Urinary bladder (tissue), 4 donors: ENCODE results near the gene MLXIPL. TPM values are rescaled to one million over a fixed set of nuclear protein-coding genes. Genes with fewer than 3 reads are reported as not detected.
"Not testable (repeated sequence)": the region's sequence is repeated elsewhere in the genome, so short reads cannot be mapped to it uniquely, and the experiment has no call there.

Experiments
- DNase-seq: peaks from one replicate; pipeline ENCODE4 v3.0.0-alpha.2; 2015; ENCODE audit errors: extremely low spot score
- H3K27ac ChIP-seq: one replicate; pipeline ENCODE4 v1.5.1; 2013; ENCODE audit warnings: low read depth, mild to moderate bottlenecking, moderate library complexity
- H3K36me3 ChIP-seq: one replicate; pipeline ENCODE4 v1.6.1; 2013; ENCODE audit warnings: mild to moderate bottlenecking, moderate library complexity; ENCODE audit not compliant: insufficient read depth
- H3K4me1 ChIP-seq: one replicate; pipeline ENCODE4 v1.6.1; 2013; ENCODE audit warnings: mild to moderate bottlenecking, moderate library complexity; ENCODE audit not compliant: insufficient read depth
- H3K4me3 ChIP-seq: one replicate; pipeline ENCODE4 v1.5.1; 2013; ENCODE audit warnings: low read depth, low read length
- WGBS: extraction: QIAGEN DNeasy Blood & Tissue Kit; methylation state at CpG from one replicate; pipeline ENCODE4 v1.1.7; 2013; 5-methylcytosine and 5-hydroxymethylcytosine counted together
- polyA plus RNA-seq: library from polyadenylated mRNA; stranded (reverse); fragments of 200-250 nt; gene quantifications from one replicate; pipeline ENCODE4 v1.2.3, GENCODE V29; 2013
- total RNA-seq: library from RNA; depleted of rRNA; stranded (reverse); fragments of >200 nt; gene quantifications from one replicate; pipeline ENCODE4 v1.2.3, GENCODE V29; 2014
- donor health status: healthy with polysubstance abuse.
- donor health status: healthy.

The MLXIPL gene
- total and polyA plus RNA-seq, 2 donors: 0.37 to 4.1 TPM

DNA sequence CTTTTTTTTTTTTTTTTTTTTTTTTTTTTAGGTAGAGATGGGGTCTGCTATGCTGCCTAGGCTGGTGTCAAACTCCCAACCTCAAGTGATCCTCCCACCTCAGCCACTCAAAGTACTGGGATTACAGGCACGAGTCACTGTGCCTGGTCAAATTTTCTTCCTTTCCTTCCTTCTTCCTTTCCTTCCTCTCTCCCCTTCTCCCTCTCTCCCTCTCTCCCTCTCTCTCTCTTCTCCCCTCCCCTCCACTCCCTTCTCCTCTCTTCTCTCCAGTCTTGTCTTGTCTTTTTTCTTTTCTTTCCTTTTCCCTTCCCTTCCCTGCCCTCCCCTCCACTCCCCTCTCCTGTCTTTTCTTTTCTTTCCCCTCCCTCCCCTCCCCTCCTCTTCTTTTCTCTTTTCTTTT, 7.2 kb upstream of the MLXIPL start:
- Histone ChIP-seq H3K4me1 (no peaks in the 10 kb centered on the region), H3K4me3 (no peak overlapping the region), H3K36me3 (no peaks in the 10 kb centered on the region), H3K27ac (no peak overlapping the region)
- no peak for DNase-seq
- 27% methylated on average over 1 of the region's 1 CpG for WGBS

DNA sequence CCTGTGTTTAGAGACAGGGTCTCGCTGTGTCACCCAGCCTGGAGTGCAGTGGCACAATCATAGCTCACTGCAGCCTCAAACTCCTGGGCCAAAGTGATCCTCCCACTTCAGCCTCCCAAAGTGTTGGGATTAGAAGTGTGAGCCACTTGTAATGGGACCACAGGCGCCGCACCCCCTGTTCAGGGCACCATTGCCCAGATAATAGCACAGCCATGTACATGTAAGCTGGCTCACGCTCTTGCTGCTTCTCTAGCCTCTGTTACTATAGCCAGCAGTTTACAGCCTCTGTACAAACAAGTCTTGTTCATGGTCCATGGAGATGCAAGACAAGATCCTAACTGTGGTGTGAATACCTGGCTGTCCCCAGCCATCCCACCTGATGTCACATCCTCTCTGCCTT, 4.2 kb upstream of the MLXIPL start:
- no peaks in the 10 kb centered on the region for H3K36me3 ChIP-seq
- no peak for DNase-seq
- no peak overlapping the region for H3K4me3 ChIP-seq
- 64% methylated on average over 4 of the region's 4 CpGs for WGBS
- H3K27ac ChIP-seq: no peak overlapping the region
- no peaks in the 10 kb centered on the region for H3K4me1 ChIP-seq

DNA sequence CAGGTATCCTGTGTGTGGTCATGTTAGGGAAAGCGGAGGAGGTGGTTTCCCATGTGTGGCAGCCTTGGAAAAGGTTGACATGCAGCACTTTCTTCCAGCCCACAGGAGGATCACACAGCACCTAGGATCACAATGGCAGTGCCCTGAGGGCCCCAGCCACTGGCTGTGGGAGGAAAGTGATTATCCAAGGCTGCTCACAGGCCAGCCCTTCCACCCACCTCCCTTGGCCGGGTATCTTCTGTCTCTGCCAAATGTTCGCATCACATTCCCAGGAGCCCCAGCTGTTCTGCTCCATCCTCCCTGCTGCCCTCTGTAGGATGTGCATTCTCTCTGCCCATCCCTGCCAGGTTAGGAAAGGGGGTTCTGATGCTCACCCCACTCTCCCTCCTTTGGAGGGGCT, 2.5 kb upstream of the MLXIPL start:
- H3K36me3 ChIP-seq: no peaks in the 10 kb centered on the region
- DNase-seq: no peak
- no peak overlapping the region for H3K27ac ChIP-seq
- H3K4me1 ChIP-seq: no peaks in the 10 kb centered on the region
- WGBS: 21% methylated on average over 3 of the region's 3 CpGs
- H3K4me3 ChIP-seq: no peak overlapping the region

DNA sequence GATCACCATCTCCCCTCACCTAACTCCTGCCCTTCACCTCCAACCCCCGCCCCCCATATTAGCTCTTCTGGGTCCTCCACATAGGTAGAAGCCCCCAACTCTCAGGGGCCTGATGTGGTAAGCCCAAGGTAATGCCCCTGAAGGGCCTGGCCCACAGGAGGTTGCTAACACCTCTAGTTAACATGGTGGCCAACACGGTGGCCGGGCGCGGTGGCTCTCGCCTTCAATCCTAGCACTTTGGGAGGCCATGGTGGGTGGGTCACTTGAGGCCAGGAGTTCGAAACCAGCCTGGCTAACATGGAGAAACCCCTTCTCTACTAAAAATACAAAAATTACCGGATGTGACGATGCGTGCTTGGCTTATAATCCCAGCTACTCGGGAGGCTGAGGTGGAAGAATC, 954 bp upstream of the MLXIPL start:
- 94% methylated on average over 11 of the region's 11 CpGs for WGBS
- no peak overlapping the region for H3K4me3 ChIP-seq
- no peaks in the 10 kb centered on the region for H3K36me3 ChIP-seq
- no peak for DNase-seq
- H3K27ac ChIP-seq: no peak overlapping the region
- H3K4me1 ChIP-seq: no peaks in the 10 kb centered on the region

DNA sequence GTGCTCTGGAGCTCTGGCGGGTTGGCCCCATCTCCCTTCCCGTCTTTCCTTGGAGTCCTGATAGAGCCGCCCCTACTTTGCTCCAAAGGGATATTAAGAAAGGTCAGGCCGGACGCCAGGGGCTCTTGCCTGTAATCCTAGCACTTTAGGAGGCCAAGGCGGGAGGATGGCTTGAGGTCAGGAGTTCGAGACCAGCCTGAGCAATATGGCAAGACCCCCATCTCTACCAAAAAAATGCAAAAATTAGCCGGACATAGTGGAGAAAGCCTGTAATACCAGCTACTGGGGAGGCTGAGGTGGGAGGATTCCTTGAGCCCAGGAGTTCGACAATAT, 313 bp upstream of the MLXIPL start:
- 41% methylated on average over 9 of the region's 9 CpGs for WGBS
- peak overlapping the region; percentile 39 for H3K4me3 ChIP-seq

DNA sequence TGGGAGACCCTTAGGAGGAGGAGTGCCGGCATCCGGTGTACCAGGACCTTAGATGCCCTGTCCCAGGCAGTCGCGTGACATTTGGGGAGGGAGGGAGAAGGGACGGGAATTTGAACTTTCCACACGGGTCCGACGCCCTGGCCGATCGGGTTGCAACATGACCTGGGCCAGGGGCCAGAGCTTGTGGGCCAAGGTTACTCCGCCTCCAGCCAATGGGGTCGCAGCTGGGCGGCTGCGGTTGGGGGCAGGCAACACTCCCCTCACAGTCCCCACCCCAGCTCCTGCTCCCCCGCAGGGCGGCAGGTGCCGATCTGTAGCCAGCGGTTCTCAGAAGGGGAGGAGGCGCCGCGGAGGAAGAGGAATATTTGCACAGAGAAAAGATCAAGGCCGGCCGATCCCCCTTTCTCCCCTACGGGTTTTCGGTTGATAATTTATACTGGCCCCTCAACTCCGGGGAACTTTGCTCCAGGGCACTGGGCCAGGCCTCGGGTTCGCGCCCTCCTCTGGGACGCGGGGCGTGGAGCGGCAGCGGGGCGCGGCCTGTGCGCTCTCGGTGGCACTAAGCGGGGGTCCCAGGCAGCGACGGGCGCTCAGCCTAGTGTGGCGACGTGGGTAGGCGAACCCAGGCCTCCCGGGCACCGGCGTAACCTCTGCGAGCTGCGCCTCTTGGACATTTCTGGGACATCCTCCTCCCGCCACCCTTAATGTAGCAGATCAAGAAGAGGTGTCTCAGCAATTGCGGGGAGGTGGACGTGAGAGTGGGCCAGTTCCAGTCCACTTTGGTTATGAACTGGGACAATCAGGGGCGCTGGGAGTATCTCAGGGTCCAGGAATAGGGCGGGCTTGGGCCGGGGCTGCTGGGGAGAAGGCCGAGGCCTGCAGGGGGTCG, 1.2 kb downstream of the MLXIPL start:
- H3K4me1 ChIP-seq: no peaks in the 10 kb centered on the region
- H3K4me3 ChIP-seq: no peak overlapping the region
- DNase-seq: no peak
- no peak overlapping the region for H3K27ac ChIP-seq
- WGBS: 5% methylated on average over 58 of the region's 58 CpGs
- H3K36me3 ChIP-seq: no peaks in the 10 kb centered on the region

More for the DNA sequence above, 313 bp upstream of the MLXIPL start:
- DNase-seq: no peak
- Histone ChIP-seq H3K4me1 (no peaks in the 10 kb centered on the region), H3K27ac (no peak overlapping the region), H3K36me3 (no peaks in the 10 kb centered on the region)

DNA sequence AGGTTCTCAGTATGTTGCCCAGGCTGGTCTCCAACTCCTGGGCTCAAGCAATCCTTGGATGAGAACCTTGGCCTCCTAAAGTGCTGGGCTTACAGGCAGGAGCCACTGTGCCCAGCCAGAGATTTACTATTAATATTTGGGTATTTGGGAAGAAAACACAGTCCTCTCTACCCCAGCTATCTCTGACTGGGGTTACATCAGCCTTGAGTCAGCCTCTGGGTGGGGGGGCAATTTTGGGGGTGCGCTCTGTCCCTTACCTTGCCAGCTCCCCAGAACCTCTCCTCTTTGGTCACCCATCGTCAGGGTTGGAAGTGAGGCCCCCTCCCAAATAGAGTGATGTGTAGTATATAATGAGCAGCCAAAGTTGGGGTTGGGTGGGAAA, 1.8 kb downstream of the MLXIPL start:
- 33% methylated on average over 2 of the region's 2 CpGs for WGBS
- no peak overlapping the region for H3K4me3 ChIP-seq
- no peak overlapping the region for H3K27ac ChIP-seq
- no peak for DNase-seq
- no peaks in the 10 kb centered on the region for H3K4me1 ChIP-seq
- H3K36me3 ChIP-seq: no peaks in the 10 kb centered on the region

DNA sequence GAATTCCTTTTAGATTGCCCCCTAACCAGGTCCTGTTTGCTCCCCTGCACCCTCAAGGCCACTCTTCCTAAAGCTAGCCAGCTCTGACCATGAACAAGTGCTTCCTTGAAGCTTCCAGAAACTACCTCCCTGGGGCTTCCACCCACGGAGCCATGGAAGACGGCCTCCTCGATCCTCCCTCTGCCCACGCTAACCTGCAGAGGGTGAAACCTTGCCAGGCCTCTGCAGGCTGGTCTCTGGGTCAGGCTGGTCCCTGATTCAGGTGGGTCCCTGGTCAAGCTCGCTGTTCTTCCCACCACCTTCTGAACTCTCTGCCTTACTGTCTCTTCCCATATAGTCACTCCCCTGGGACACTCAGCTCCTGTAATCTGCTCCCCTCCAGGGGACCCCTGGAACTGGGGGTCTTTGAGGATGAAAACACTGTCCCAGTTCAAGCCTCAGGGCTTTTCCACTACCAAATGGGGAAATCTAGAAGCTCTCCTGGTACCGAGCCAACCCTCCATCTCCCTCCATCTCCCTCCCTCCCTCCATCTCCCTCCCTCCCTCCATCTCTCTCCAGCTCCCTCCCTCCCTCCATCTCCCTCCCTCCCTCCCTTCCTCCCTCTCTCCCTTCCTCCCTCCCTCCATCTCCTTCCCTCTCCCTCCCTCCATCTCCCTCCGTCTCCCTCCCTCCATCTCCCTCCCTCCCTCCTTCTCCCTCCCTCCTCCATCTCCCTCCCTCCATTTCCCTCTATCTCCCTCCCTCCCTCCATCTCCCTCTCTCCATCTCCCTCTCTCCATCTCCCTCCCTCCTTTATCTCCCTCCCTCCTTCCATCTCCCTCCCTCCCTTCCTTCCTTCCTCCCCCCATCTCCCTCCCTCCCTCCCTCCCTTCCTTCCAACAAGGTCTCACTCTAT, 2.9 kb downstream of the MLXIPL start:
- no peak for DNase-seq
- no peak overlapping the region for H3K4me3 ChIP-seq
- H3K36me3 ChIP-seq: no peaks in the 10 kb centered on the region
- 62% methylated on average over 7 of the region's 7 CpGs for WGBS
- H3K4me1 ChIP-seq: no peaks in the 10 kb centered on the region
- no peak overlapping the region for H3K27ac ChIP-seq

DNA sequence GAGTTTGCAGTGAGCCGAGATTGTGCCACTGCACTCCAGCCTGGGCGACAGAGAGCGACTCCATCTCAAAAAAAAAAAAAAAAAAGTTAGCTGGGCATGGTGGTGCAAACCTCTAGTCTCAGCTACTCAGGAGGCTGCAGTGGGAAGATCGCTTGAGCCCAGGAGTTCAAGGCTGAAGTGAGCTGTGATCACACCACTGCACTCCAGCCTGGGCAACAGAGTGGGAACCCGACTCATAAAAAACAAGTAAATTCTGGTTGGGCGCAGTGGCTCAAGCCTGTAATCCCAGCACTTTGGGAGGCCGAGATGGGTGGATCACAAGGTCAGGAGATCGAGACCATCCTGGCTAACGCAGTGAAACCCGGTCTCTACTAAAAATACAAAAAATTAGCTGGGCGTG, 4.9 kb downstream of the MLXIPL start:
- not testable (repeated sequence) for H3K4me1 ChIP-seq, H3K27ac ChIP-seq, DNase-seq, H3K4me3 ChIP-seq, H3K36me3 ChIP-seq
- 84% methylated on average over 11 of the region's 11 CpGs for WGBS

DNA sequence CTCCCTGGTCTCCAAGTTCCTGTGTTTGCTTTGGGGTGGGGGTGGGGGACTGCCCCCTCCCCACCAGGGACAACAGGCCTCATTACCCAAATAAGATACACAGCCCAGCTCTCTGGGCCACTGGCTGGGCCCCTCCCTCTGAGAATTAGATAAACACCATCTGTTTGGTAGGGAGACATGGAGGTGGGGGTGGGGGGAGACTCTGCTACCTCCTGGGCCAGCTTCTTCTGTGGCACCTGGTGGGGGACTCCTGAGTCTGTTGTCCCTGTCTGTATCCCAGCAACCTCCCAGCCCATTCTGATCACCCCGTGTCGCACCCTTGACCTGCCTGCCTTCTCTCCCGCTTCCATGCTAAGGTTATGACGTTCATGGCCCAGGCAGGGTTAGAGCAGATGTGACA, 5.8 kb downstream of the MLXIPL start:
- DNase-seq: no peak
- no peak overlapping the region for H3K4me3 ChIP-seq
- H3K36me3 ChIP-seq: no peaks in the 10 kb centered on the region
- 47% methylated on average over 4 of the region's 4 CpGs for WGBS
- H3K4me1 ChIP-seq: no peaks in the 10 kb centered on the region
- no peak overlapping the region for H3K27ac ChIP-seq

DNA sequence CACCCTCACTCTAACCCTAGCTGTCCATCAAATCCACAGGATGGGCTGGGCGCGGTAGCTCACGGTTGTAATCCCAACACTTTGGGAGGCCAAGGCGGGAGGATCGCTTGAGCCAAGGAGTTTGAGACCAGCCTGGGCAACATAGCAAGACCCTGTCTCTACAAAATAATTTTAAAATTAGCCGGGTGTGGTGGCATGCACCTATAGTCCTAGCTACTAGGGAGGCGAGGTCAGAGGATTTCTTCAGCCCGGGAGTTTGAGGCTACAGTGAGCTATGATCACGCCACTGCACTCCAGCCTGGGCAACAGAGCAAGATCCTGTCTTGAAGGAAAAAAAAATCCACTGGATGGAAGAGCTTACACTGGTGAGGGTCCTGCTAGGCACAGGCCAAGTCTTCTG, 6.8 kb downstream of the MLXIPL start:
- H3K4me1 ChIP-seq, H3K27ac ChIP-seq, DNase-seq, H3K4me3 ChIP-seq, H3K36me3 ChIP-seq: not testable (repeated sequence)
- 95% methylated on average over 9 of the region's 9 CpGs for WGBS

DNA sequence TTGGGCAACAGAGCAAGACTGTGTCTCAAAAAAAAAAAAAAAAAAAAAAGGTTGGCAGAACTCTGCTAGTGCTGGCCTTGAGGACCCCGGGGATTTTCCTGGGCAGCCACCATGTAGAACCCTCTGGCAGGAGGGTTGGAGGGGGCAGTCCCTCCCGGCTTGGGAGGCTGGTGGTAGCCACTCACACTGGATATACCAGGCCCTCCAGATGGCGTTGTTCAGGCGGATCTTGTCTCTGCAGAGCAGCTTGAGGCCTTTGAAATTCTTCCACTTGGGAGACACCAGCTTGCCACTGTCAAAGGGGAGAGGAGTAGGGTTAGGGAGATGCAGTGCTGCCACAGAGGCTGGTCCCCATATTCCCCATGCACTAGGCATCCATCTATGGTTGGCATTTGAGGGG, 8.4 kb downstream of the MLXIPL start:
- Histone ChIP-seq H3K4me1 (no peaks in the 10 kb centered on the region), H3K36me3 (no peaks in the 10 kb centered on the region), H3K27ac (no peak overlapping the region), H3K4me3 (no peak overlapping the region)
- WGBS: 57% methylated on average over 4 of the region's 4 CpGs
- DNase-seq: no peak

DNA sequence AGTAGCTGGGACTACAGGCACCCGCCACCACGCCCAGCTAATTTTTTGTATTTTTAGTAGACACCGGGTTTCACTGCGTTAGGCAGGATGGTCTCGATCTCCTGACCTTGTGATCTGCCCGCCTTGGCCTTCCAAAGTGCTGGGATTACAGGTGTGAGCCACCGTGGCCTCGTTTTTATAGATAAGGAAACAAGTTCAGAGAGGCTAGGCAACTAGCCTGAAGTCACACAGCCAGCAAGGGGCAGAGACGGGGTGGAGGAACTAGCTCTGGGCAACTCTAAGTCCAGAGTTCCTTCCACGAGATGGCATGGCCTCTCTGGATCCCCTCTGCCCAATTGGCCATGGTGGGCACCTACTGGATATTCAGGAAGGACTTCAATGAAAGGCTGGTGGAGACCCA, 9.4 kb downstream of the MLXIPL start:
- not testable (repeated sequence) for H3K27ac ChIP-seq, H3K4me1 ChIP-seq, DNase-seq, H3K4me3 ChIP-seq, H3K36me3 ChIP-seq
- 83% methylated on average over 10 of the region's 10 CpGs for WGBS
